ENCODE data around the gene ZNF362.

Gene ZNF362

GRCh38 chr1:33346927-33347649 is 90.8 kb downstream of the ZNF362 start:
- DNase-seq (ENCODE audit: low spot score): peak; percentile 79

- no peak for DNase-seq (ENCODE audit: low spot score)
Measured at GRCh38 chr1:33347650-33347992, 91.3 kb downstream of the ZNF362 start.

GRCh38 chr1:33348194-33348593 is 91.9 kb downstream of the ZNF362 start:
- peak; percentile 26 for DNase-seq (ENCODE audit: low spot score)

GRCh38 chr1:33348676-33349080 is 92.4 kb downstream of the ZNF362 start:
- no peak for DNase-seq (ENCODE audit: low spot score)

GRCh38 chr1:33349081-33349759 is 92.9 kb downstream of the ZNF362 start:
- peak; percentile 21 for DNase-seq (ENCODE audit: low spot score)

- peak; percentile 94 for DNase-seq (ENCODE audit: low spot score)
Measured at GRCh38 chr1:33349778-33350610, 93.7 kb downstream of the ZNF362 start.

All from AG08395 (cell line).